GM08714 (cell line): ENCODE measurements around the gene SDC3.

Experiments
- H3K4me3 ChIP-seq: fragments of 200-500 bp; sonication (Bioruptor generic); 2 replicates; pipeline ENCODE4 v1.5.1; 2014; ENCODE audit warnings: mild to moderate bottlenecking, low read length, inconsistent platforms
- ZNF274 ChIP-seq: IDR thresholded peaks from 2 replicates; pipeline ENCODE4 v1.6.1; 2012; ENCODE audit warnings: mild to moderate bottlenecking, low read depth, low read length

Gene SDC3

GRCh38 chr1:30912913-30913652 lies 4.5 kb upstream of the SDC3 start:
- H3K4me3 ChIP-seq = no peak overlapping the region
- TF ChIP-seq ZNF274 = no peak

GRCh38 chr1:30912224-30912623 lies 3.7 kb upstream of the SDC3 start:
- no peak for TF ChIP-seq ZNF274
- H3K4me3 ChIP-seq = no peak overlapping the region

- no peak overlapping the region for H3K4me3 ChIP-seq
- no peak for TF ChIP-seq ZNF274
These were observed 2.7 kb upstream of the SDC3 start for GRCh38 chr1:30911059-30911954.

GRCh38 chr1:30909365-30910068 lies 959 bp upstream of the SDC3 start:
- no peak overlapping the region for H3K4me3 ChIP-seq
- TF ChIP-seq ZNF274 = no peak

GRCh38 chr1:30908316-30908695 lies 252 bp downstream of the SDC3 start:
- TF ChIP-seq ZNF274 = no peak
- no peak overlapping the region for H3K4me3 ChIP-seq

- no peak overlapping the region for H3K4me3 ChIP-seq
These were observed 860 bp downstream of the SDC3 start for GRCh38 chr1:30907481-30908315.

GRCh38 chr1:30906631-30907441 lies 1.7 kb downstream of the SDC3 start:
- no peak overlapping the region for H3K4me3 ChIP-seq
- no peak for TF ChIP-seq ZNF274

More at GRCh38 chr1:30907481-30908315, 860 bp downstream of the SDC3 start:
- TF ChIP-seq ZNF274 = no peak

- no peak for TF ChIP-seq ZNF274
- no peak overlapping the region for H3K4me3 ChIP-seq
These were observed 2.5 kb downstream of the SDC3 start for GRCh38 chr1:30905916-30906620.

- no peak overlapping the region for H3K4me3 ChIP-seq
- no peak for TF ChIP-seq ZNF274
These were observed 3.2 kb downstream of the SDC3 start for GRCh38 chr1:30905403-30905802.

GRCh38 chr1:30904962-30905335 lies 3.6 kb downstream of the SDC3 start:
- no peak for TF ChIP-seq ZNF274
- no peak overlapping the region for H3K4me3 ChIP-seq

- no peak overlapping the region for H3K4me3 ChIP-seq
- TF ChIP-seq ZNF274 = no peak
These were observed 4.2 kb downstream of the SDC3 start for GRCh38 chr1:30904191-30904961.
